SKM-1 (cell line): ENCODE measurements around the gene PTPRT.

ENCODE experiments used
- DNase-seq: peaks from one replicate; lab custom pipeline; 2025; ENCODE audit not compliant: unreplicated experiment; lab: John Stamatoyannopoulos, UW

Gene PTPRT

DNA sequence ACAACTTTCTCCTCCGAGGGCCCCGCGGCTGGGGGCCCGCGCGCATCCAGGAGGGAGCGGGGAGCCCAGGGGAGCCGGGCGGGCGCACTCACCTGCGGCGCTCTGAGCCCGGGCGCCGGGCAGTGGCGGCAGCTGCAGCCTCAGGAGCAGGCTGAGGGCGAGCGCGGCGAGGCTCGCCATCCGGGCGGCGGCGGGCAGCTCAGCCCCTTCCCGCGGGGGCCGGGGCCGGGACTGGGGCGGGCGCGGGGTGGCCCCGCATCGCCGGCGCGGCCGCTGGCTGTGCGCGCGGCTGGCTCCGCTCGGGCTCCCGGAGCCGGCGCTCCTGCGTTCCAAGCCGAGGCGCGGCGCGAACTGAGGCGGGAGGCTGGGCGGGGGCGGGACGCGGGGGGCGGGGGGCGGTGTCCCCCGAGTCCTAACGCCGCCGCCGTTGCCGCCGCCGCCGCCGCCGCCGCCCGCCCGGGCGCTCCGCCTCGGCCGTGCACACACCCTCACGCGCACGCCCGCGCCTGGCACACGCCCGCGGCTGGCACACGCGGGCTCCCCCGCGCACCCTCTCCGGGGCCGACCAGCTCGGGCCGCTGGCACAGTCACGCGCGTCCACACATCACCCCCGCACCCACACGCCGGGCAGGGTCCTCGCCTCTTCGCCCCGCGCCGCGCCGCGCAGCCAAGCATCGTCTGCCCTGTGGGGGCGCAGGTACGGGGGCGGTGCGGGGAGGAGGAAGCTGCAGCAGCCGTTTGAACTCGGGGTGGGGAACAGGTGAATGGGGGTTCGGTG, at the start of gene PTPRT:
Gene PTPRT, minus strand, starts transcription at position 353 of the 778 bp plus-strand sequence. Its CDS starts 173 bp downstream, at position 180.
- no peak for DNase-seq

DNA sequence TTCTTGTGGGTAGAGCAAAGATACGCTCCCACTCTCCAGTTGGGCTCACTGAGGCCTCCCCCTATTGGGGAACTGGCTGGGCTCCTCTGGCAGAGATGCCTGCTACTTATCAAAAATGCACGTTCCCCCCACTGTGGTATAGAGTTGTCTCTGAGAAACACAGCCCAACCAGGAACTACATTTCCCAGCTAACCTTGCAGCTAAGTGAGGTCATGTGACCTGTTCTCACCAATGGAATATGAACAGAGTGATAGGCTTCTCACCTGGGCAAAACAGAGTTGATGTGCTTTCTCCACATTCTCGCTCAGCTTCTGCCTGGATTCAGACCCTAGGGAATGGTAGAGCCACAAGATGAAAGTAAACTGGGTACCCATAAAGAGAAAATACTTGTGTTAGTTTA, 49.1 kb upstream of the PTPRT start:
- DNase-seq = no peak

DNA sequence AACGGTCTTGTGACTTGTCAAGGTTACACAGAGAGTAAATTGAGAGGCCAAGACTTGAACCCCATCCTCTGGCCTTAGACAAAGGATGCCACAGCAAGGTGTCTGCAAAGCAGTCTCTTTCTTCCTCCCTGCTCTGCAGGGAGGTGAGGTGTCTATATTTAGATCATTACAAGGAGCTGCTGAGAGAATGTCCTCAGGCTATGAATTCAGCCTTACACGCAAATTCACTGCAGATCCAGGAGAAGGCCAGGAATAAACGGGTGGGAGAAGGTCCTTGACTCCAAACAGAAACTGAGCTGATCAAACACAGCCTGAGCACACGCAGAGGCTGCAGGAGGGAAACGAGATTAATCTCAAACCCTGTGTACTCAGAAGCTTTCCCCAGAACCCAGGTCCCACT, 48.6 kb upstream of the PTPRT start:
- no peak for DNase-seq

DNA sequence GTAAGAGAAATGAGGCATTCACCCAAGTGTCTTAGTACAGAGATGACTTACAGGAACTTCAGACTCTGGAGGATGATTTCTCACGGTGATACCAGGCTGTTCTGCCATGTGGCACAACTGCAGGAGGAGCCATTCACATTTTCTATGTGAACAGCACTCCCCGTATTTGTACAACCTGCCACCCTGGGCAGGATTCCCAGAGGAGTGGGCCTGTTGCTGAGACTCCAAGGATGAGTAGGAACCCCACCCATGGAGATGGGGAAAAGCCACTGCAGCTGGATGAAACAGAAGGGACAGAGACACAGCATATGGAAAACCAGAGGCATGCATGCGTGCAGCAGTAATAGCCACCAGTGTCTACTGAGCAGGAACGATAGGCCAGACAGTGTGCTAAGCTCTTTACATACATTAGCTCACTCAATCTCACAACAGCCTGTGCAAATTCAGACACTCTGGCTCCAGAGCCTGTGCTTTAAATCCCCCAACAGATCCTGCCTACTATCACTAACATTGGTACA, 48.0 kb upstream of the PTPRT start:
- no peak for DNase-seq

DNA sequence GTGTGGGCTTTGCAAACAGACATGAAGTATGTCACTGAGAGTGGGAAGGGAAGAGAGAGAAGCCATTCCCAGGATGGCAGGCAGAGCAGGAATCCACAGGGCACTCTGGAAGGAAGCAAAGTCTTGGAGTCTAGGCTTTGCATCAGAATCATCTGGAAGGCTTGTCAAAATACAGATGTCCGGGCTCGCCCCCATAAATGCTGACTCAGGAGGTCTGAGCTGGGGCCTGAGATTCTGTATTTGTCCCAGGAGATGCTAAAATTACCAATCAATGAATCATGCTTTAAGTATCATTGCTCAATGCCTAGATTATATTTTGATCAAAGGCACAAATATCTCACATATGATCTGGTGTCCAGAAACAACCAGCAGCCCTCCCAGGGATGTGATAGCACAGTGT, 46.3 kb upstream of the PTPRT start:
- no peak for DNase-seq

DNA sequence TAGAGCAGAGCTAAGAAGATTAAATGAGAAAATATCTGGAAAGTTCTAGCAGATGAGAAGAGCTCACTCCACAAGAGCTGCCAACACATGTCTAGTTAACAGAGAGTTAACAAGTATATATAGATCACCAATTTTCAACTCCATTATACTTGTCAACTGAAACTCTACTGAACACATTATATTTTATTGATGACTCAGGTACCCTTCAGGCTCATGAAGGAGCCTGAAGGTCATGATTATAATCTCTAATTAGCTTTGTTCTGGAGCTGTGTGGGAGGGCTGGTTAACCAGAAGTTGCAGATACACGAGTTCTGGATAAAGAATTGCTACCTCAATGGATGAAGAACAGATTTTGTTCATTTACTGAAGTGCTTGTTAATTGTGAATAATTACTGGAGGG, 42.1 kb upstream of the PTPRT start:
- no peak for DNase-seq

DNA sequence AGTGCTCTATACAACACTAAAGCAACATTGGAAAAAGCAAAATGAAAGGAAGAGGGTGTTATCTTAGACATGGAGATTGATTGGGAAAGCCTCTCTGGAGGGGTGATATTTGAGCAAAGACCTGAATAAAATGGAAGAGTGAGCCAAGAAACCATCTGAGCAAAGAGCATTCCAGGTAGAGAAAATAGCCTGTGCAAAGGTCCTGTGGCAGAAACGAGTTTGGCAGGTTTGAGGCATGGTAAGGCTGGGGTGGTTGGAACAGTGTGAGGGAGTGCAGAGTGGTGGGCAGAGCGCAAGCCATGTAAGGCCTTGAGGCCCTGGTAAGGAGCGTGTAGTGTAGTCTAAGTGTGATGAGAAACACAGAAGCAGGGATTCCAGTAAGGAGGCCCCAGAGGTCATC, 40.0 kb upstream of the PTPRT start:
- no peak for DNase-seq

DNA sequence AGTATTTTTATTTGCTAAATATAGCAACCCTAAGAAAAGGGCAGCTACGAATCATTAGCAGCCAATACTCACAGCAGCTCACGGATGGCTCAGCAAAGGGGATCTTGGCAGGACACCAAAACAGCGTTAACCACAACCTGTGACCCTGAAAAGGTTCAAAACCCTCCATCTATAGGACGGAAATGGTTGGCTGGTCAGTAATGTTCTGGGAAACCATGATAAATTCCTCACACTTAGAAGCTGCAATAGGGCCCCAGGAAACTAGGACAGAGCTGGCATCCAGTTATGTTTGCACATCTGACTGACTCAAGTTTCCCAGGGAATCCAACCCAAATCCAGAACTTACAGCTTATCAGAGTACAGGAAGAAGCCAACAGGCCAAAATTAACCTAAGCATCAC, 30.9 kb upstream of the PTPRT start:
- DNase-seq = no peak

DNA sequence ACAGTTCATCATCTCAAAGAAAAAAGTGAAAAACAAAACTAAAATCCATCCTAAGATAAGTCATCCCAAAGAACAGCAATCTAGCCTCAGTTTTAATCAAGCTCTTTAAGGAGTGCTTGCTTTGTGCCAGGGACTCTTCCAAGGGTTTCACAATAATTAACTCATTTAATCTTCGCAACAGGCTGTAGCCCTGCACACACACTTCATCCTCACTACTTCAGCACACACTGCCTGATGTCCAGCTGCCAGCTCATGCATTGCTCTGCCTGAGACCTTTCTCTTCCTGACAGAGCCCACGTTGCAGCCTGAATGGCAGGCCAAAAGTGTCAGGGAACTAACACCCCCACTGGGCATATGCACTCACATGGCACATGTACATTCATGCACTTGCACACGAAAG, 21.2 kb upstream of the PTPRT start:
- DNase-seq = no peak

DNA sequence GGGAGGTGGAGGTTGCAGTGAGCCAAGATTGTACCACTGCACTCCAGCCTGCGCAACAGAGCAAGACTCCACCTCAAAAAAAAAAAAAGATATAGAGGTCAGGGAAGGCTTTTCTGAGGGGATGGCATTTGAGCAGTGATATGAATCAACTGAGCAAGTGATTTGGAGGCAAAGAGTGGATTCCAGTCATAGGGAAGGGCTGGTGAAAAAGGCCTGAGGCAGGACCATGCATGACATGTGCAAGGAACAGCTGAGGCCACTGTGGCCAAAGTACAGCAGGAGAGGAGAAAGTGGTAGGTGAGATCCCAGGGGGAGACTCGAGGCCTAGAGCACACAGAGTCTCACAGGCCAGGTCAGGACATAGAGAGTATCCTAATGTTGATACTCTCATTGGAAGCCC, 20.1 kb upstream of the PTPRT start:
- DNase-seq = no peak

DNA sequence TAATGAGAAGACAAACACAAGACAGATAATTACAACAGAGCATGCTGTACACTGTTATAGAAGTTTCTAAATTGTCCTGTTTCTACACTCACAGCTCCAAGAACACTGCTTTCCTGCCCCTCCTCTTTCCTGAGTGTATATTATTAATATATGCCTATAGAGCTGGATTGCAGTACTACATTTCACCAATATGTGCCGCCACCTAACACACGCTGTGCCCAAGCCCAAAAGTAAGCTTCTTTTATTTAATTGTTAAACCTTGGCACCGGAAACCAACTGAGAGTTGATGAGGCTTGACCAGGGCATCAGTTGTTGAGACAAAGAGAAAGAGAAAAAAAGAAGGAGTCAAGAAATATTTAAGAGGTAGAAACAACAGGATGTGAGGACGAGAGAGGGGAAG, 16.0 kb upstream of the PTPRT start:
- DNase-seq = no peak

DNA sequence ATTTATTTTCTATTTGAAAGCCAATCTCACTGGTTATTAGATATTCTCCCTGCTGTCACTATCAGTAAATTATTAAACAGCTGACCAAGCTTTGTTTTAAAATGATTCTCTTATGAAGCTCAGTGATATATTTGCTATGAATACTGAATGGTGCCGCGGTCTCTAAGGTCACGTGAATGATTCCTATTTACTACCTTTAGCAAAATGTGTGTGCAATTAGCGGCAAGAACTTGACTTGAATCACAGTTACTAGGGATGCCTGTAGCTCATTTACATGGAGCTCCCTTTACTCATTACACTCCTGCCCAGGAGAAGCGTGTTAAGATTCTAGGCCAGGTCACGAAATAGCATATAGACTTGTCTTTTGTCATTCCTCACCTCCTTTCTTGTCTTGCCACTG, 12.4 kb upstream of the PTPRT start:
- no peak for DNase-seq

DNA sequence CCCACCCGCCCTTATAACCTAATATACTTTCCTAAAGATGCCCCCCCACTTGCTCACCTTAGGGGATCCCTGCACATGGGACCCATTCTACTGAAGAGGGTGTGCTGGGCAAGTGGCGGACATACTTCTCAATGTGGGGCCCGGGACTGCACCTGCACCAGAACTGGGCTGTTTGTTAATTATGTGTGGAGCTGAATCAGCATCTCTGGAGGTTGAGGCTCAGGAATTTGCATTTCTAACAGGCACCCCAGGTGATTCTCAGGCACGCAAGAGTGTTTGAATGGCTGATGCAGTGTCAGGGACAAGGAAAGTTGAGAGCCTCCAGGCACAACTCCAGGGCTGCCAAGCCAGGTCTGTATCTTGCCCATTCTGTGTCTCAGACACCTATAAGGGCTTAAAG, 8.9 kb upstream of the PTPRT start:
- DNase-seq = no peak

DNA sequence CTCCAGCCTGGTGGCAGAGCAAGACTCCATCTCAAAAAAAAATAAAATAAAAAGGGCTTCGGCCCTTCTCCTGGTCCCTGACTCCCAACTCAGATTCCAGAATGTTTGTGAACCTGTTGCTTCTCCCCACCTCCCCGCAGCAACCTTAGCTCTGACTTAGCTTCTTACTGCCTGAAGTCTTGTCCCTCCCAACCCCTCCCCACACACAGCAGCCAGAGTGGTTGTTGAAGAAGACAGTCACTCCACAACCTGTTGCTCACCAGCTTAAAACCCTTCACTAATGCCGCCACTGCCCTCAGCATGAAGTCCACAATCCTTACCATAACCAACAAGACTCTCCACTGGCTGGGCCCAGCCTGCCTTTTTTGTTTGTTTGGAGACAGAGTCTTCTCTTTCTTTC, 6.5 kb upstream of the PTPRT start:
- DNase-seq = no peak

DNA sequence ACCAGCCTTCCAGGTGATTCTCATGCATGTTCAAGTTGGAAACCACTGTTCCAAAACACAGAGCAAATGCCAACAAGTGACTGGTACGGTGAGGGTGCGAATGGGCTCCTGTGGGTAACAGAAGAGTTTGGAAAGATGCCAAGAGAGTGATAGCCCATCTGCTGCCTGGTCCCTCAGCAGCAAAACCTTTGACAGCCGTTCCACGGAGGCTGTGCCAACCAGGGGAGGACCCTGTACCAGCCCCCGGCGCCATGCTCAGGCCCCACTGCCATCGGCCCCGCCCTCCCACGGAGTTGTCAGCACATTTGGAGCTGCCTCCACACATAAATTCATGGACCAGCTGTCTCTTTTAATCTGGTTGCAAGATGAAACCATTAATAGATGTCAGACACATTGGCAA, 4.4 kb upstream of the PTPRT start:
- no peak for DNase-seq

DNA sequence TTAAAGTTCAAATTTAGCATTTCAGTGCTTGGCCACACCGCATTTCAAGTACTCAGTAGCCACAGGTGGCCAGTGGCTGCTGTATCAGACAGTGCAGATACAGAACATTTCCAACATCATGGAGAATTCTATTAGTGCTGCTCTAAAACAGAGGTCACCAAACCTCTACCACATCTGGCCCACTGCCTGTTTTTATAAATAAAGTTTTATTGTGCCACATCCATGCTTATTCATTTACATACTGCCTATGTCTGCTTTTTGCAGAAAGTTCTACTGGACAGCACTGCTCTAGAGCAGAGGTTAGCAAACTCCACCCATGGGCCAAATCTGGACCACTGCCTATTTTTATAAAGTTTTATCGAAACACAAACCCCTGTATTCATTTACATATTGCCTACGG, 3.7 kb upstream of the PTPRT start:
- DNase-seq = no peak

DNA sequence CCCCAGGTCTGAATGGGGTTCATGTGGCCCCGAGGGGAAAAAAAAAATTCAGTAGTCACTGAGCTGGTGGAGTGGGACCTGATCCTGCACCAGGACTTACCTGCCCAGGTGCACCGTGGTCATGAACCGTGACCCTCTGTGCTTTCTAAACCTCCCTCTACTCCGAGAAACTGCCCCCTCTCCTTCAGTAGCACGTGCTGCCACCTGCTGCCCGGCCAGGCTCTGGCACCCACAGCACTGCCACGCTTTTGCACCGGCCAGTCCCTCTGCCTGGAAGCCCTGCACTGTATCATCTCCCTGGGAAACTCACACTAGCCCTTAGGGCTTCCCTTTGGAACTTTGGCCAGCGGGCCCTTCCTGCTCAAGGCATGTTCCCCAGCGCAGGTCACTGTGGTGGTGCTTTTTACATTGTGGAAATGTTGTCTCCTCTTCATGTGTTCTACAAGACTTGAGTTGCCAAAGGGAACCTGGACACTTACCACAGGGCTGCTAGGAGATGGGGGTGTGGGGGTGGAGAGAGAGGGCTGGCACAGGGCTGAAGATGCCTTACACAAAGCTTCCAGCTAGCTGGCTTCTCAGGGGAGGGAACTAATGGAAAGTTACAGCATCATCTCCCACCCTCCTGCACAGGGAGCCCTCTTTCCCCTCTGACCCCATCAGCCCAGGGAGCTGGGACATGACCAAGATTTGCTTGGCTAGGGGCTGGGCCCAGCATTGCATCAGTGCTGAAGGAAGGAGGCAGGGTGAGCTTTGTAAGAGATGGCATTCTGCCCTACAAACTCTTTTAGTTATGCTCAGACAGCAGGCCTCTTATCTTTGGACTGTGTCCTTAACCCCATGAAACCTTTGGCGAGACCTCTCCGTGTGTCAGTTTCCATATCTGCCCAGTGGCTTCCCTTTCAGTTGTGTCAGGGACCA, 2.5 kb upstream of the PTPRT start:
- no peak for DNase-seq

DNA sequence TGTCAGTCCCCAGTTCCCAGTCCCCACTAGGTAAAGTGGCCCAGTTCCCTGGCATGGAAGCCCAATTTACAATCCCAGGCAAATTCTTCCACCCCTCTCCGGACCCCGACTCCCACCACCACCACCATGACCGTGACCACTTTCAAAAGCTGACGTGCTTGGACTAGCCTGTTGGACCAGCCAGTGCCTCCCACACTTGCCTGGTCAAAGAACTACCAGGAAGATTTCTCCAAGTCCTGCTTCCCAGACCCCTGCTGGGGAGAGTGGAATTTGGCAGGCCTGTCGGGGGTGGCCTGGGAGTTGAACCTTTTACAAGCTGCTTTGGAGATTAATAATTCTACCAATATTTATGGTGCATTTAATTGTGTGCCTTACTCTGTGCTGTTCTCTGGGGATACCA, 1.4 kb upstream of the PTPRT start:
- no peak for DNase-seq

DNA sequence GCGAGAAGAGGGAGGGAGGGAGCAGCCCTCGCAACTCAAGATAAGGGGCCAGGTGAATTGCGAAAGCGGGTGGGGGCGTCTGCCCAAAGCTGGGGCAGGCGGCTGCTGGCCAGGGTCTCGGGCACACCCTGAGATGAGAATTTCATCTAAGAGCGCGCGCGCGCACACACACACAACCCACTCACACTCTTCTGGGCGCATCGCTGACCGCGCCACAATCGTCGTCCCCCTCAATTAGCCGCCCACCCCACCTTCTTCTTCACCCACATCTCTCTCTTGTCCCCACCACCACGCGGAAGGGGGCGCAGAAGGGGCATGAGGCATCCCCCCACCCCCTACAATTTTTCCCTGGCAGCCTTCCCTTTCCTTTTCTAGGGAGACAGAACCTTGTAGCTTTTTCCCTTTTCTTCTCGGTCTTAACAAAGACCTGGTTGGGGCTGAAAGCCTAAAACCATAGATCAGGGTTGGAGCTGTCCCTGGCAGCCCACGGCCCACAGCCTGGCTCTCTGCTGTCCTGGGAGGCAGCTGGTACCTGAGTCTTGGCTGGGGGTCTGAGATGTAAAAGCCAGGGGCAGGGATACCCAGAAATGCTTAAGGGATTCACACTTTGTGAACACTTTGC, 737 bp upstream of the PTPRT start:
- no peak for DNase-seq

DNA sequence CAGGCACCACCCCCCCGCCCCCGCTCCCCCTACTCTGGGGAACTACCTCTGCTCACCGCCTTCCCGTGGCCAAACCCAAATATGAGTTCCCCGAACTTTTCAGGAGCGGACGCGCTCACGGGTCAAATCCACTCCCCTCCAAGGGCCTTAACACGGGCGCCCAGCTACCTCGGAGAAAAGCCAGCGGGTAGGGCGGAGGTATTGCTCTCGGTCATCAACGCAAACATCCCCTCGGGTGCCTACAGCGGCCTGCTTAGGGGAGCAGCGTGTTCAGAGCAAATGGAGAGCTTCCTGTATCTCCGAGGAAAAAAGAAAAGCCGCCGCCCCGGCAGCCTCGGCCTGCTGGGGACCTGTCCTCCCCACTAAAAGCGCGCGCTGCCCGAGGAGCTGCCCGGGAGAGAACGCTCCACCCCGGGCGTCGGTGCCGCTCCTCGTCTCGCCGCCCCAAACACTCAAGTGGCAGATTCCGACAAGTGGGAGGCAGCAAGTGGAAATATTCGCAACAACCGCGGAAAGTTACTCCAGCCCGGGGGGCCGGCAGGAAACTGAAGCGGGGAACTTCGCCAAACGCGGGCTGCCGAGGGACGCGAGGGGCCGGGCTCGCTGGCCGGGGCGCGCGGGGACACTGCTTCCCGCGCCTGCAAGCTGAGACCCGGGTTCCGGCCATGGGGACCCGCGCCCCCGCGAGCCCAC, 699 bp downstream of the PTPRT start:
- DNase-seq = no peak

DNA sequence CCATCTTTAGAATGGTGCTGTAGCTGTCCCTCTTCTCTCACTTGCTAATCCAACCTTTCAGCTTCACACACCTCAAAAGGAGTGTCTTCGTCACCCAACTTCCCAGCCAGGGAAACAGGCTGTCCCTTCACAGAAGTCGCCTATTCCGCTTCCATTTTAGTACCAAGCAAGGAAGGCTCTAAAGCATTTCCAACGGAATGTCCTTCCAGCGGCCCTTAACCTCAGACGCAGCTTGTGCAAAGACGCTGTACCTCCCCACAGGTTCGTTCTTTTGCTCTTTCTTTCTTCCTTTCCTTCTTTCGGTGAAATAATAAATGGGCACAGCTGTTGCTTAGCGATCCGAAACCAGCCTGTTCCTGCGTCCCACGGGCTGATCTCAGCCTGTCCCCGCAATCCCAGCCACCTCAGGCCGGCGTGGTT, 1.5 kb downstream of the PTPRT start:
- no peak for DNase-seq
